ENCODE measurements around the gene AGRP.

AGRP gene

GRCh38 chr16:67445126-67445426, 38.3 kb downstream of the AGRP start:
- no peak for DNase-seq

- DNase-seq = no peak
Observed at GRCh38 chr16:67444259-67445125, 38.9 kb downstream of the AGRP start.

GRCh38 chr16:67443265-67443664, 40.1 kb downstream of the AGRP start:
- no peak for DNase-seq

GRCh38 chr16:67442581-67443255, 40.6 kb downstream of the AGRP start:
- no peak for DNase-seq

- DNase-seq = no peak
Observed at GRCh38 chr16:67441907-67442306, 41.4 kb downstream of the AGRP start.

GRCh38 chr16:67441271-67441753, 42.0 kb downstream of the AGRP start:
- no peak for DNase-seq

GRCh38 chr16:67438824-67439393, 44.4 kb downstream of the AGRP start:
- DNase-seq = no peak

- no peak for DNase-seq
Observed at GRCh38 chr16:67438098-67438791, 45.1 kb downstream of the AGRP start.

- DNase-seq = no peak
Observed at GRCh38 chr16:67437513-67437912, 45.8 kb downstream of the AGRP start.

GRCh38 chr16:67436640-67437193, 46.6 kb downstream of the AGRP start:
- no peak for DNase-seq

GRCh38 chr16:67435758-67436164, 47.6 kb downstream of the AGRP start:
- no peak for DNase-seq

- no peak for DNase-seq
Observed at GRCh38 chr16:67433131-67433719, 50.1 kb downstream of the AGRP start.
